HepG2 (cell line): ENCODE data around the gene LIPC. TPM values are rescaled to one million over a fixed set of nuclear protein-coding genes. Genes with fewer than 3 reads are reported as not detected.

ENCODE experiments used
- CBFB ChIP-seq: sonication (generic); formaldehyde crosslinking; IDR thresholded peaks from 2 replicates; pipeline ENCODE4 v1.4.0; 2020; ENCODE audit warnings: missing genetic modification reagents
- ETV5 ChIP-seq: IDR thresholded peaks from 2 replicates; pipeline ENCODE4 v1.6.1; 2018; ENCODE audit warnings: missing biosample characterization, missing genetic modification reagents, inconsistent platforms, borderline replicate concordance
- GABPA ChIP-seq, 2 experiments: IDR thresholded peaks; 2 replicates each; pipeline ENCODE4 v1.6.1; 2011 to 2016; ENCODE audit warnings: low read depth in 2 of 2, low read length in 1 of 2, missing biosample characterization in 1 of 2, missing genetic modification characterization in 1 of 2
- GABPB1 ChIP-seq: IDR thresholded peaks from 2 replicates; pipeline ENCODE4 v1.6.1; 2016; ENCODE audit warnings: mild to moderate bottlenecking, missing genetic modification reagents, moderate library complexity, missing compliant biosample characterization
- ISL2 ChIP-seq: sonication (generic); formaldehyde crosslinking; IDR thresholded peaks from 2 replicates; pipeline ENCODE4 v1.5.0; 2020; ENCODE audit warnings: missing genetic modification reagents
- MAFK ChIP-seq, 2 experiments: IDR thresholded peaks in 1 of 2; conservative IDR thresholded peaks in 1 of 2; 2 replicates each; pipeline ENCODE4 v1.6.1; 2011; ENCODE audit warnings: improper control_type of control experiment in 2 of 2, low read length in 2 of 2
- NFYC ChIP-seq: IDR thresholded peaks from 2 replicates; pipeline ENCODE4 v1.6.1; 2016; ENCODE audit warnings: missing genetic modification reagents, missing compliant biosample characterization
- POGZ ChIP-seq: sonication (generic); formaldehyde crosslinking; IDR thresholded peaks from 2 replicates; pipeline ENCODE4 v1.4.0; 2020; ENCODE audit warnings: mild to moderate bottlenecking, missing genetic modification reagents
- POLR2G ChIP-seq: fragments of 200-400 bp; formaldehyde crosslinking; IDR thresholded peaks from 2 replicates; pipeline ENCODE4 v1.6.1; 2018; ENCODE audit warnings: mild to moderate bottlenecking, low read depth, low read length, moderate library complexity
- RAD21 ChIP-seq: fragments of 450-650 bp; formaldehyde crosslinking; IDR thresholded peaks from 2 replicates; pipeline ENCODE4 v1.5.0; 2020; ENCODE audit warnings: mild to moderate bottlenecking
- RAD51 ChIP-seq: fragments of 450-650 bp; IDR thresholded peaks from 2 replicates; pipeline ENCODE4 v1.6.1; 2016; ENCODE audit warnings: borderline replicate concordance
- SMAD1 ChIP-seq: sonication (generic); formaldehyde crosslinking; IDR thresholded peaks from 2 replicates; pipeline ENCODE4 v1.4.0; 2020; ENCODE audit warnings: missing genetic modification reagents, low read depth, mild to moderate bottlenecking, borderline replicate concordance
- STAT5B ChIP-seq: sonication (generic); formaldehyde crosslinking; IDR thresholded peaks from 2 replicates; pipeline ENCODE4 v1.4.0; 2020; ENCODE audit warnings: missing genetic modification reagents
- ZBTB21 ChIP-seq: sonication (generic); formaldehyde crosslinking; IDR thresholded peaks from 2 replicates; pipeline ENCODE4 v1.4.0; 2020; ENCODE audit warnings: missing genetic modification reagents
- ZFX ChIP-seq: sonication (generic); formaldehyde crosslinking; IDR thresholded peaks from 2 replicates; pipeline ENCODE4 v1.4.0; 2020; ENCODE audit warnings: mild to moderate bottlenecking, low read depth, missing genetic modification reagents, moderate library complexity
- ZNF143 ChIP-seq: sonication (generic); formaldehyde crosslinking; IDR thresholded peaks from 2 replicates; pipeline ENCODE4 v1.4.0; 2020; ENCODE audit warnings: missing genetic modification reagents
- ZNF496 ChIP-seq: sonication (generic); formaldehyde crosslinking; IDR thresholded peaks from 2 replicates; pipeline ENCODE4 v1.8.1; 2023; ENCODE audit warnings: mild to moderate bottlenecking, moderate library complexity, missing genetic modification reagents; ENCODE audit not compliant: insufficient replicate concordance
- ZNF577 ChIP-seq: sonication (generic); formaldehyde crosslinking; IDR thresholded peaks from 2 replicates; pipeline ENCODE4 v1.4.0; 2020; ENCODE audit warnings: mild to moderate bottlenecking, low read depth, missing genetic modification reagents, borderline replicate concordance
- ZNF788 ChIP-seq: sonication (generic); formaldehyde crosslinking; IDR thresholded peaks from 2 replicates; pipeline ENCODE4 v1.5.0; 2020; ENCODE audit warnings: mild to moderate bottlenecking, missing genetic modification reagents, borderline replicate concordance
- polyA plus RNA-seq, 8 experiments: library from polyadenylated mRNA; depleted of rRNA in 3 of 8; stranded (reverse) in 7 of 8; unstranded in 1 of 8; fragments of >200 nt; fragmentation: Illumina TruSeq in 4 of 8; extraction: Trizol in 4 of 8; gene quantifications; 2 replicates each; pipeline versions ENCODE4 v1.2.1 to v1.2.3, GENCODE V29; 2011 to 2016; ENCODE audit warnings: low read depth in 4 of 8, missing spikeins in 1 of 8, mixed read lengths in 1 of 8; ENCODE audit not compliant: insufficient read depth in 1 of 8
- total RNA-seq, 5 experiments: library from RNA; depleted of rRNA; stranded (reverse); fragments of >200 nt; fragmentation: Illumina TruSeq; extraction: Trizol; gene quantifications; 2 replicates each; pipeline ENCODE4 v1.2.3, GENCODE V29; 2016; ENCODE audit warnings: low read depth in 1 of 5
- TF ChIP-seq, protein P1 (sequence below): sonication (generic); formaldehyde crosslinking; IDR thresholded peaks from 2 replicates; pipeline ENCODE4 v1.5.0; 2020; ENCODE audit warnings: missing genetic modification reagents
- TF ChIP-seq, protein P2 (sequence below): sonication (generic); formaldehyde crosslinking; IDR thresholded peaks from 2 replicates; pipeline ENCODE4 v1.4.0; 2020; ENCODE audit warnings: missing genetic modification reagents
- TF ChIP-seq, protein P3 (sequence below): IDR thresholded peaks from 2 replicates; pipeline ENCODE4 v1.6.1; 2018; ENCODE audit warnings: missing genetic modification reagents
- TF ChIP-seq, protein P4 (sequence below): IDR thresholded peaks from 2 replicates; pipeline ENCODE4 v1.6.1; 2016; ENCODE audit warnings: missing biosample characterization, missing genetic modification reagents, low read depth

Gene LIPC
- total and polyA plus RNA-seq, 2 of the 13 experiments (the other 11 are each of a cell fraction or from before 2014, with no cell fraction given) = 26.0 to 38.0 TPM

DNA sequence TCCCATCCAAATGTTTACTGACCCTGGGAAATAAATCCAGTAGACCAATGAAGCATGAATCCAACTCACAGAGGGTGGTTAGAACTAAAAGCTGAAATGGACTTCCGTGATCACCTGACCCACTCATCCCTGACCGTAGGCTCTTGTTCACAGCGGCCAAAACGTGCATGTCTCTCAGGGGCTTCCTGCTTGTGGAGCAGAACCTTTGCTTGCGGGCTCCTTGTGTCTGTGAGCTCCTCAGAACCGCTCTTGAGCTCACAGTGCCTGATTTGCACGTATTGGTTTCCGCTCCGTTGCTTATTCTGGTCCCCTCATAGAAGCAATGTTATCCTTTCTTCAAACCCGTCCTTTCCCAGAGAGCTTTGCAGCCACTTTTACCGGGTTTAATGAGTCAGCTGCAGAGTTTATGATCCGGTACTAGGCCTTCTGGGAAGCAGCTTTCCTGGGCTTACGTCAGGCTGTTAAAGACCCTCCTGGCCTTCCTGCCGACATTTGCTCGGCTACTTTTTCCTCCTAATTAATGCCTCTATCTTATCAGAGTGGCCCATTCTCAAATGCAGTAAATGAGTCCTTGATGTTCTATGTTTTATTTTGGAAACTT, 35.4 kb downstream of the LIPC start (continued):
- TF ChIP-seq RAD21 (CRISPR knock-in tag) (no peak), SMAD1 (CRISPR knock-in tag) (no peak), GABPA (IDR thresholded peaks at IDR 0.05; ENCODE audit: low read depth, low read length) (no peak), GABPA (CRISPR knock-in tag; IDR thresholded peaks at IDR 0.05; ENCODE audit: low read depth) (peak; percentile 42; the same call in 1 of the 2 replicates), CBFB (CRISPR knock-in tag) (no peak), ZNF788 (CRISPR knock-in tag) (no peak; the same call in 1 of the 2 replicates), ISL2 (CRISPR knock-in tag) (0 out of 2 replicates have a peak, but pooled peaks have one; percentile 28), ZNF496 (CRISPR knock-in tag) (no peak), NFYC (CRISPR knock-in tag) (no peak), ZBTB21 (CRISPR knock-in tag) (0 out of 2 replicates have a peak, but pooled peaks have one; percentile 16), RAD51 (0 out of 2 replicates have a peak, but pooled peaks have one; percentile 7), ZFX (CRISPR knock-in tag) (peak; percentile 58; the same call in 1 of the 2 replicates), STAT5B (no peak), POGZ (CRISPR knock-in tag) (peak; percentile 11; the same call in 1 of the 2 replicates), ZNF143 (CRISPR knock-in tag) (peak; percentile 82), POLR2G (0 out of 2 replicates have a peak, but pooled peaks have one; percentile 44), ZNF577 (CRISPR knock-in tag) (no peak), ETV5 (peak; percentile 31; the same call in 1 of the 2 replicates), MAFK (conservative IDR thresholded peaks at IDR 0.05 in 1 of 2, IDR thresholded peaks at IDR 0.05 in 1 of 2; ENCODE audit: low read length in 2 of 2) (0 out of 4 replicates have a peak, but pooled peaks of 1 of the 2 experiments have one; percentile 0), GABPB1 (0 out of 2 replicates have a peak, but pooled peaks have one; percentile 30)
- TF ChIP-seq, protein P1, sequence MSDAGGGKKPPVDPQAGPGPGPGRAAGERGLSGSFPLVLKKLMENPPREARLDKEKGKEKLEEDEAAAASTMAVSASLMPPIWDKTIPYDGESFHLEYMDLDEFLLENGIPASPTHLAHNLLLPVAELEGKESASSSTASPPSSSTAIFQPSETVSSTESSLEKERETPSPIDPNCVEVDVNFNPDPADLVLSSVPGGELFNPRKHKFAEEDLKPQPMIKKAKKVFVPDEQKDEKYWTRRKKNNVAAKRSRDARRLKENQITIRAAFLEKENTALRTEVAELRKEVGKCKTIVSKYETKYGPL (CRISPR knock-in tag) = no peak
- TF ChIP-seq, protein P2, sequence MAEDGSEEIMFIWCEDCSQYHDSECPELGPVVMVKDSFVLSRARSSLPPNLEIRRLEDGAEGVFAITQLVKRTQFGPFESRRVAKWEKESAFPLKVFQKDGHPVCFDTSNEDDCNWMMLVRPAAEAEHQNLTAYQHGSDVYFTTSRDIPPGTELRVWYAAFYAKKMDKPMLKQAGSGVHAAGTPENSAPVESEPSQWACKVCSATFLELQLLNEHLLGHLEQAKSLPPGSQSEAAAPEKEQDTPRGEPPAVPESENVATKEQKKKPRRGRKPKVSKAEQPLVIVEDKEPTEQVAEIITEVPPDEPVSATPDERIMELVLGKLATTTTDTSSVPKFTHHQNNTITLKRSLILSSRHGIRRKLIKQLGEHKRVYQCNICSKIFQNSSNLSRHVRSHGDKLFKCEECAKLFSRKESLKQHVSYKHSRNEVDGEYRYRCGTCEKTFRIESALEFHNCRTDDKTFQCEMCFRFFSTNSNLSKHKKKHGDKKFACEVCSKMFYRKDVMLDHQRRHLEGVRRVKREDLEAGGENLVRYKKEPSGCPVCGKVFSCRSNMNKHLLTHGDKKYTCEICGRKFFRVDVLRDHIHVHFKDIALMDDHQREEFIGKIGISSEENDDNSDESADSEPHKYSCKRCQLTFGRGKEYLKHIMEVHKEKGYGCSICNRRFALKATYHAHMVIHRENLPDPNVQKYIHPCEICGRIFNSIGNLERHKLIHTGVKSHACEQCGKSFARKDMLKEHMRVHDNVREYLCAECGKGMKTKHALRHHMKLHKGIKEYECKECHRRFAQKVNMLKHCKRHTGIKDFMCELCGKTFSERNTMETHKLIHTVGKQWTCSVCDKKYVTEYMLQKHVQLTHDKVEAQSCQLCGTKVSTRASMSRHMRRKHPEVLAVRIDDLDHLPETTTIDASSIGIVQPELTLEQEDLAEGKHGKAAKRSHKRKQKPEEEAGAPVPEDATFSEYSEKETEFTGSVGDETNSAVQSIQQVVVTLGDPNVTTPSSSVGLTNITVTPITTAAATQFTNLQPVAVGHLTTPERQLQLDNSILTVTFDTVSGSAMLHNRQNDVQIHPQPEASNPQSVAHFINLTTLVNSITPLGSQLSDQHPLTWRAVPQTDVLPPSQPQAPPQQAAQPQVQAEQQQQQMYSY (CRISPR knock-in tag) = peak; percentile 98
- TF ChIP-seq, protein P3, sequence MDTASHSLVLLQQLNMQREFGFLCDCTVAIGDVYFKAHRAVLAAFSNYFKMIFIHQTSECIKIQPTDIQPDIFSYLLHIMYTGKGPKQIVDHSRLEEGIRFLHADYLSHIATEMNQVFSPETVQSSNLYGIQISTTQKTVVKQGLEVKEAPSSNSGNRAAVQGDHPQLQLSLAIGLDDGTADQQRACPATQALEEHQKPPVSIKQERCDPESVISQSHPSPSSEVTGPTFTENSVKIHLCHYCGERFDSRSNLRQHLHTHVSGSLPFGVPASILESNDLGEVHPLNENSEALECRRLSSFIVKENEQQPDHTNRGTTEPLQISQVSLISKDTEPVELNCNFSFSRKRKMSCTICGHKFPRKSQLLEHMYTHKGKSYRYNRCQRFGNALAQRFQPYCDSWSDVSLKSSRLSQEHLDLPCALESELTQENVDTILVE = peak; percentile 67; the same call in 1 of the 2 replicates
- TF ChIP-seq, protein P4, sequence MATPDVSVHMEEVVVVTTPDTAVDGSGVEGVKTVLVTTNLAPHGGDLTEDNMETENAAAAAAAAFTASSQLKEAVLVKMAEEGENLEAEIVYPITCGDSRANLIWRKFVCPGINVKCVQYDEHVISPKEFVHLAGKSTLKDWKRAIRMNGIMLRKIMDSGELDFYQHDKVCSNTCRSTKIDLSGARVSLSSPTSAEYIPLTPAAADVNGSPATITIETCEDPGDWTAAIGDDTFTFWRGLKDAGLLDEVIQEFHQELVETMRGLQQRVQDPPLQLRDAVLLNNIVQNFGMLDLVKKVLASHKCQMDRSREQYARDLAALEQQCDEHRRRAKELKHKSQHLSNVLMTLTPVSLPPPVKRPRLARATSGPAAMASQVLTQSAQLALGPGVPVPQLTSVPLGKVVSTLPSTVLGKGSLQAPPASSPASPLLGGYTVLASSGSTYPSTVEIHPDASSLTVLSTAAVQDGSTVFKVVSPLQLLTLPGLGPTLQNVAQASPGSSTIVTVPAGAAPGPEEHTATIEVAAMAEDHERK (CRISPR knock-in tag) = no peak
